ENCODE data around the gene PGLYRP1. TPM values are rescaled to one million over a fixed set of nuclear protein-coding genes. Genes with fewer than 3 reads are reported as not detected.

Gene PGLYRP1
- polyA plus RNA-seq (ENCODE audit: insufficient read length in 4 of 4), result under 1 TPM in 2 of 4 donors, not detected in 2; 0.66 to 0.78 TPM

DNA sequence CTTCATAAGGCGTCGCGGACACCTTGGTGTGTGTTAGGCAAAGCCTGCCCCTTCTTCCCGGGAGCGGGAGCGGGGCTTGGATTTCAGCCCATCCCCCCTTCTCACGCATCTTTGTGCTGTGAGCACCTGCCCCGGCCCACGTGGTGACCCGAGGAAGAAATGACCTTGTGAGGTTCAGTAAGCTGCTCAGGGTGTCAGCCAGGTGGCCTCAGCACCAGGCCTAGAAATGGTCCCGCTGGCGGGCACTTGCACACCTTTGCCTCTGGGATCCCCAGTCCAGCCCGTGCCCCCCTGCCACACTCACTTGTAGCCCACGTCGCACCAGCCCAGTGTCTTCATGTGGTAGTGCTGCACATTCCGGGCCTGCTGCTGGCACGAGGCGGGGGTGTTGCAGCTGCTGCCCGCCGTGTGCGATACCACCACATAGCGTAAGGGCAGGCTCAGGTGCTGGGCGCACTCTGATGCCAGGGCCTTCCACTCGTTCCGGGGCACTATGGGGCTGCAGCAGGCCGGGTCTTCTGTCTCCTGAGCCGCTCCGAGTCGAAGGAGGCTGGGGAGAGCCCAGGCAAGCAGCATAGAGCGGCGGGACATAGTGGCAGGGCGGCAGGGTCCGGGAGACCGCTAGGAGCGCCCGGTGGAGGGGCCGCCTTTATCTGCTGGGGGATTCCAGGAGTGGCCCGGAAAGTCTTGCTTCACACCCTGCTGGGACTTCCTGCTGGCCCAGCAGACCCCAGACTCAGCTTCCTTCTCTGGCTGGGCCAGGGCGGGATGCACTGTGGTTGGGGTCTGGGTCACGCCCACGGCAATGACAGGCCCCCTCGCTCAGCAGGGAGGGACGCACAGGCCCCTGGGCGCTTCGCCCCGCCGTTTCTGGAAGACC, at the start of gene PGLYRP1:
TSS of gene PGLYRP1 (minus strand) at position 623 of the 880 bp plus-strand sequence. CDS start at position 591, 32 bp downstream.
- no peak for DNase-seq (ENCODE audit: low read depth in 4 of 4, low spot score in 2 of 4)

- no peak for DNase-seq (ENCODE audit: low read depth in 4 of 4, low spot score in 2 of 4)
Observed at GRCh38 chr19:46069806-46070341, 47.0 kb upstream of the PGLYRP1 start.

DNA sequence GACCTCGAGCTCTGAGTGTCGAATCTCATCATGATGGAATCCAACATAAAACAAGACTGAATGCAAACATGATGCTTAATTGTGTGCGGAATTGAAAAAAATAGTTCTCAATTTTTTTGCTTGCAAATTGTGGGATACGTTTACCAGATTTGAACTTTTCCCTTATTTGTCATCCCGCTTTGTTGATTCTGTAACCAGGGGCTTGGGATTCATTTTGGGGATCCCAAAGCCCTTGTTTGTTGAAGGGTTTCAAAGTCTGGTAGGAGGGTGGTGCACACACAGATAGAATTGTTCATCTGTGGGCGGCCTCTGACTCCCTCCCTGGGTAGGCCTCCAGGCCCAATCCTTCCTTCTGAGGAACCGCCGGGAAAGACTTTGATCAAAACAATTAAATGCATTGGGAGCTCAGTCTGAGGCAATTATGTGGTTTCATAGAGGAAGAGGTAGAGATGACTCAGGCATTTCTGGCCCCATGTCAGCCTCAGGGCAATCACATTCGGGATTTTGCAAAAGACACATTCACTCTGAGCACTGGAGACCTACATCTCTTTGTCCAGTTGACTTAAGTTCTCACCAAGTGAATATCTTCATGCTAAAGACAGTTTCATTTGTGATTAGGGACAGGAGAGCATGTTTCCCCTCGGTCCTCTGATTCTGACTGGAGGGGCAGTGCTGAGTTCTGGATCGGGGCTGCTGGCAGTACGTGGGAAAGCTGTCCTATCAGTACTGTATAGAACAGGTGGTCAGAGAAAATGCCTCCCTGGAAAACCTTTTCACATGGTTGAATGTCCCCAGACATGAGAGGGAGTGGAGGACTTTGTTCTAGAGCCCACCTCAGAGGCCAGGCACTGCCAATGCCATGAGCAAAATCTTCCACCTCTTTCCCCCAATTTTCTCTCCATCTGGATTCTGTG, 45.7 kb upstream of the PGLYRP1 start:
- DNase-seq (ENCODE audit: low read depth in 4 of 4, low spot score in 2 of 4), result no peak

- DNase-seq (ENCODE audit: low read depth in 4 of 4, low spot score in 2 of 4), result no peak
Observed at GRCh38 chr19:46067691-46068090, 44.8 kb upstream of the PGLYRP1 start.

DNA sequence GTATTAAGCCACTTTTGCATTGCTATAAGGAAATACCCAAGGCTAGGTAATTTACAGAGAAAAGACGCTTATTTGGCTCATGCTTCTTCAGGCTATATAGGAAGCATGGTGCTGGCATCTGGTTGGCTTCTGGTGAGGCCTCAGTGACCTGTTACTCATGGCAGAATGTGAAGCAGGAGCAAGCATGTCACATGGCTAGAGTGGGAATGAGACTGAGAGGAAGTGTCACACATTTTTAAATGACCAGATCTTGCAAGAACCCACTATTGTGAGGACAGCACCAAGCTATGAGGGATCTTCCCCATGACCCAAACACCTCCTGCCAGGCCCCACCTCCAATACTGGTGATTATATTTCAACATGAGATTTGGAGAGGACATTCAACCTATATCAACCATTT, 43.6 kb upstream of the PGLYRP1 start:
- DNase-seq (ENCODE audit: low read depth in 4 of 4, low spot score in 2 of 4), result no peak

- DNase-seq (ENCODE audit: low read depth in 4 of 4, low spot score in 2 of 4), result no peak
Observed at GRCh38 chr19:46065486-46066071, 42.7 kb upstream of the PGLYRP1 start.

GRCh38 chr19:46063201-46063600, 40.3 kb upstream of the PGLYRP1 start:
- no peak for DNase-seq (ENCODE audit: low read depth in 4 of 4, low spot score in 2 of 4)

DNA sequence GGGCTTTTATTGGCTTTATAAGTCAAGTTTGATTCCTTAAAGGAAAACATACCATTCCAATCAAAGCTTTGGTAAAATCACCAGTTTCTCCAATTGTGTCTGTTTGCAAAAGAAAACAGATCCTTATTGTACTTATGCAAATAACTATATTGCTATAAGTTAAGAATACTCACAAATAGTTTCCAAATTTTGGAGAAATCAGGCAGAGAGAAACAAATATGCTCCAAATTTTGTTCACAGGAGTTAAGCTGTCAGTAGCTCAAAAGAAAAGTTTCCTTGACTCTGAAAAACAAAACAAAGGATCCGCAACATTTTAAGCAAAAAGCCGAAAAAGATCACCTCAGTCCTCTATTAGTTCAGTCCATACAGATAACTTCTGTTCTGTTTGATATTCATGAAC, 37.2 kb upstream of the PGLYRP1 start:
- DNase-seq (ENCODE audit: low read depth in 4 of 4, low spot score in 2 of 4), result no peak

GRCh38 chr19:46058778-46059177, 35.9 kb upstream of the PGLYRP1 start:
- no peak for DNase-seq (ENCODE audit: low read depth in 4 of 4, low spot score in 2 of 4)

GRCh38 chr19:46056536-46056935, 33.7 kb upstream of the PGLYRP1 start:
- no peak for DNase-seq (ENCODE audit: low read depth in 4 of 4, low spot score in 2 of 4)

GRCh38 chr19:46052896-46053295, 30.0 kb upstream of the PGLYRP1 start:
- DNase-seq (ENCODE audit: low read depth in 4 of 4, low spot score in 2 of 4), result no peak

DNA sequence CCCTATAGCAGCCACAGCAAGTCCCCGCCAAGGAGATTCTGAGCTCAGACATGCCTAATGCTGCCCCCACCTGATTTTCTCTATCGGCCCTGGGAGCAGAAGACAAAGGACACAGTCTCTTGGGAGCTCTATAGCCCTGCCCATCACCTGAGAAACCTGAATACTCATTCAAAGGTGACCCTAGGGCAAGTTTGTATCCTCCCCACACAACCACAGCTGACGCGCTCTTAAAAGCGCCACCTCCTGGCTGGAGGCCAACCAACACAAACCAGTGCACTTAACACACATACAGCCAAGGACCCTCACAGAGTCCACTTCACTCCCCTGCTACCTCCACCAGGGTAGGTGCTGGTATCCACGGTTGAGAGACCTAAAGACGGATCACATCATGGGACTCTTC, 26.7 kb upstream of the PGLYRP1 start:
- DNase-seq (ENCODE audit: low read depth in 4 of 4, low spot score in 2 of 4), result no peak

- DNase-seq (ENCODE audit: low read depth in 4 of 4, low spot score in 2 of 4), result no peak
Observed at GRCh38 chr19:46043519-46043918, 20.7 kb upstream of the PGLYRP1 start.

GRCh38 chr19:46042252-46042883, 19.5 kb upstream of the PGLYRP1 start:
- no peak for DNase-seq (ENCODE audit: low read depth in 4 of 4, low spot score in 2 of 4)

DNA sequence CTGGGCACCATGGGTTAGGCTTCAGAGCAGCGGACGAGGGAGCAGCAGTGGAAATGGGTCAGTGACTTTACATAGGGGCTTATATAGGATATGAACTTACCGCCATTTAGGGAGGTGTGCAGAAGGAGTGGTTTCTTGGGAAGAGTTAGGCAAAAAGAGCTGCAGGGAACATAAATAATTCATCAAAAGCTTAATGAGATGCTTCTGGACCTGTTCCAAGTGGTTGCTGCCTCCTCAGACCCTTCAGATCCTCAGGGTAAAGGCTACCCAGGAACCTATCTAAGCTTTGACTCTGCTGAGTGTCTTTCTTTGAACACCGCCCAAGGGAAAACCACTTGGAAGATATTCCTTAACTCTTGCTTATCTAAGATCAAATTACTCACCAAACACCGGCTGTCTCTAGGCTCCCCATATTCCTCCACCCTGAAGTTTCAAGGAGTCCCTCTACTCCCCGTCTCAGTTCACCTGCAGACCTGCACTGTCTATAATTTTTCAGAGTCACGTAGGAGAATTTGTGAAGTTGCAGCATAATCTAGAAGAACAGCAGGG, 18.2 kb upstream of the PGLYRP1 start, which contains the start of gene IGFL4:
TSS of gene IGFL4 (minus strand) at position 51 of the 549 bp plus-strand sequence. CDS start at position 11, 40 bp downstream.
- DNase-seq (ENCODE audit: low read depth in 4 of 4, low spot score in 2 of 4), result no peak

GRCh38 chr19:46040125-46040524, 17.3 kb upstream of the PGLYRP1 start:
- no peak for DNase-seq (ENCODE audit: low read depth in 4 of 4, low spot score in 2 of 4)

GRCh38 chr19:46036744-46037128, 13.9 kb upstream of the PGLYRP1 start:
- DNase-seq (ENCODE audit: low read depth in 4 of 4, low spot score in 2 of 4), result no peak

DNA sequence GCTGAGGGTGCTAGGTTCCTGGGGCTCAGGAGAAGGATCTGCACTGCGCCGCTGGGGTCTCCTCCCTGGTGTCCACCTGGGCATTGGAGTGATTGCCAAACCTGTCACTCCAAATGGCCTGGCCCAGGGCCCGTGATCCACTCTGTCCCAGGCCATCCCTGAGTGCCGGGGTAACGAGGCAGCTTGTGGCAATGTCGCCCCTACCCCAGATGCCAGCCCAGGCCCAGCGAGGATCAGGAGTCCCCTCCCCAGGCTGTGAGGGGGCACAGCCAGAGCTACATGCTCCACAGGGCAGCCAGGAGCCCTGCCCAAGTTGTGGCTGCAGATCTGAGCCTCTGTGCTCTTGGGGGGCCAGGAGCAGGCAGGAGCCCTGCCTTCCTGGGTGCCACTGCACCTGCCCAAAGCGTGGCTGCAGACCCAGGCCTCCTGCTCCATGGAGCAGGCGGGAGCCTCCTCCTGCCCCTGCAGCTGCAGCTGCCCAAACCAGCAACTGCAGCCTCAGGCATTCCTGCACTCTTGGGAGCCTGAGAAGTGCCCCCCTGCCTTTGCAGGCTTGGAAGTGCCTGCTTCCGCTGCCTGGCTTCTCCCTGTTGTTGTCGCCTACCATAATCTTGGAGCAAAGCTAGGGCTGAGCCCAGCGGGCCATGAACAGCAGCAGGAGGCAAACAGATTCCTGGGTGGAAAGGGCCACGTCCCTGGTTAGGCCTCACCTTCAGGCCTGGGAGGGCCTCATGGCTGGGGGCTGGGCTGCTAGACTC, 13.3 kb upstream of the PGLYRP1 start:
- DNase-seq (ENCODE audit: low read depth in 4 of 4, low spot score in 2 of 4), result no peak

DNA sequence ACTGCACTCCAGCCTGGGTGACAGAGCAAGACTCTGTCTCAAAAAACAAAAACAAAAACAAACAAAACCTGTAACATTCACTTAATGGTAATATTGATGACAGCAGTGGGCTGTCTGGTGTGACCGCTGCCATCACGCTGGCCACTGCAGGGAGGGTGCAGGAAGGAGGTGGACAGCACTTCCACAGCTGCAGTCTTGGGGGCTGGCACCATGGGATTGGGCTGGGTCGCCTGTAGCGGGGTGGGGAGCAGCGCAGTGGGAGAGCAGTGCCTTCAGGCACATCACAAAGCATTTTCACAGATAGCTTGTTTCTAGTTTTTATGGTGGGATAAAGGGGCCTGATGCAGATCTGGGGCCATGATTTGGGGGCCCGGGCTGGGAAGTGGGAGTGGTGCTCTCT, 12.7 kb upstream of the PGLYRP1 start:
- no peak for DNase-seq (ENCODE audit: low read depth in 4 of 4, low spot score in 2 of 4)

Measured in left renal cortex interstitium (tissue), 4 donors.